ENCODE data around the gene TCF12. TPM values are rescaled to one million over a fixed set of nuclear protein-coding genes. Genes with fewer than 3 reads are reported as not detected.
"Not testable (repeated sequence)": the region's sequence is repeated elsewhere in the genome, so short reads cannot be mapped to it uniquely, and the experiment has no call there.

The TCF12 gene
- total RNA-seq, 1 experiment from 2014 or later, result 102 TPM

- ChIA-PET CTCF (no interaction called here), POLR2A (interaction anchor here (0.6 kb wide), 1 partner anchor 32 kb away, joined by 3 read pairs; no protein-coding TSS in a partner anchor)
- ATAC-seq (no peak), DNase-seq (ENCODE audit: low read depth, low spot score) (no peak)
- Histone ChIP-seq H3K9me3 (ENCODE audit: control insufficient read depth, insufficient read depth, low read depth, low read length) (no peaks in the 10 kb centered on the region), H3K4me1 (ENCODE audit: control insufficient read depth, insufficient read depth, low read length) (peaks cover 3% of the 10 kb centered on the region; the same call in 1 of the 2 replicates), H3K27me3 (ENCODE audit: control insufficient read depth, insufficient read depth, low read length) (no peaks in the 10 kb centered on the region), H3K36me3 (ENCODE audit: control insufficient read depth, insufficient read depth, low read length) (no peaks in the 10 kb centered on the region), H3K27ac (ENCODE audit: low read length) (no peak overlapping the region), H3K4me3 (ENCODE audit: low read depth in 2 of 2, low read length in 2 of 2) (no peak overlapping the region)
- TF ChIP-seq, protein P1, sequence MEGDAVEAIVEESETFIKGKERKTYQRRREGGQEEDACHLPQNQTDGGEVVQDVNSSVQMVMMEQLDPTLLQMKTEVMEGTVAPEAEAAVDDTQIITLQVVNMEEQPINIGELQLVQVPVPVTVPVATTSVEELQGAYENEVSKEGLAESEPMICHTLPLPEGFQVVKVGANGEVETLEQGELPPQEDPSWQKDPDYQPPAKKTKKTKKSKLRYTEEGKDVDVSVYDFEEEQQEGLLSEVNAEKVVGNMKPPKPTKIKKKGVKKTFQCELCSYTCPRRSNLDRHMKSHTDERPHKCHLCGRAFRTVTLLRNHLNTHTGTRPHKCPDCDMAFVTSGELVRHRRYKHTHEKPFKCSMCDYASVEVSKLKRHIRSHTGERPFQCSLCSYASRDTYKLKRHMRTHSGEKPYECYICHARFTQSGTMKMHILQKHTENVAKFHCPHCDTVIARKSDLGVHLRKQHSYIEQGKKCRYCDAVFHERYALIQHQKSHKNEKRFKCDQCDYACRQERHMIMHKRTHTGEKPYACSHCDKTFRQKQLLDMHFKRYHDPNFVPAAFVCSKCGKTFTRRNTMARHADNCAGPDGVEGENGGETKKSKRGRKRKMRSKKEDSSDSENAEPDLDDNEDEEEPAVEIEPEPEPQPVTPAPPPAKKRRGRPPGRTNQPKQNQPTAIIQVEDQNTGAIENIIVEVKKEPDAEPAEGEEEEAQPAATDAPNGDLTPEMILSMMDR (IDR thresholded peaks at IDR 0.05), result no peak
- no peak for TF ChIP-seq SIN3A (IDR thresholded peaks at IDR 0.05; ENCODE audit: borderline replicate concordance, insufficient read depth, low read depth, low read length)
- TF ChIP-seq, protein P2, sequence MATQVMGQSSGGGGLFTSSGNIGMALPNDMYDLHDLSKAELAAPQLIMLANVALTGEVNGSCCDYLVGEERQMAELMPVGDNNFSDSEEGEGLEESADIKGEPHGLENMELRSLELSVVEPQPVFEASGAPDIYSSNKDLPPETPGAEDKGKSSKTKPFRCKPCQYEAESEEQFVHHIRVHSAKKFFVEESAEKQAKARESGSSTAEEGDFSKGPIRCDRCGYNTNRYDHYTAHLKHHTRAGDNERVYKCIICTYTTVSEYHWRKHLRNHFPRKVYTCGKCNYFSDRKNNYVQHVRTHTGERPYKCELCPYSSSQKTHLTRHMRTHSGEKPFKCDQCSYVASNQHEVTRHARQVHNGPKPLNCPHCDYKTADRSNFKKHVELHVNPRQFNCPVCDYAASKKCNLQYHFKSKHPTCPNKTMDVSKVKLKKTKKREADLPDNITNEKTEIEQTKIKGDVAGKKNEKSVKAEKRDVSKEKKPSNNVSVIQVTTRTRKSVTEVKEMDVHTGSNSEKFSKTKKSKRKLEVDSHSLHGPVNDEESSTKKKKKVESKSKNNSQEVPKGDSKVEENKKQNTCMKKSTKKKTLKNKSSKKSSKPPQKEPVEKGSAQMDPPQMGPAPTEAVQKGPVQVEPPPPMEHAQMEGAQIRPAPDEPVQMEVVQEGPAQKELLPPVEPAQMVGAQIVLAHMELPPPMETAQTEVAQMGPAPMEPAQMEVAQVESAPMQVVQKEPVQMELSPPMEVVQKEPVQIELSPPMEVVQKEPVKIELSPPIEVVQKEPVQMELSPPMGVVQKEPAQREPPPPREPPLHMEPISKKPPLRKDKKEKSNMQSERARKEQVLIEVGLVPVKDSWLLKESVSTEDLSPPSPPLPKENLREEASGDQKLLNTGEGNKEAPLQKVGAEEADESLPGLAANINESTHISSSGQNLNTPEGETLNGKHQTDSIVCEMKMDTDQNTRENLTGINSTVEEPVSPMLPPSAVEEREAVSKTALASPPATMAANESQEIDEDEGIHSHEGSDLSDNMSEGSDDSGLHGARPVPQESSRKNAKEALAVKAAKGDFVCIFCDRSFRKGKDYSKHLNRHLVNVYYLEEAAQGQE (IDR thresholded peaks at IDR 0.05; ENCODE audit: insufficient read depth in 1 of 2, low read depth in 2 of 2, low read length in 1 of 2), result no peak
- TF ChIP-seq POLR2AphosphoS5 (IDR thresholded peaks at IDR 0.05; ENCODE audit: low read depth, low read length), result no peak
- no peak for TF ChIP-seq TCF7L2 (IDR thresholded peaks at IDR 0.05; ENCODE audit: low read depth, low read length)
- in situ Hi-C loops (cut with HindIII; ENCODE audit: low pct_unique_long_range_greater_than_20kb, low sequenced_read_pairs), result no loop called here
- no TSS peak for BruUV-seq (replicated peaks)
- intact Hi-C loops (cut with micrococcal nuclease; ENCODE audit: unreplicated experiment), result no loop called here
These were observed 86.8 kb downstream of the TCF12 start for GRCh38 chr15:57005244-57005643.

DNA sequence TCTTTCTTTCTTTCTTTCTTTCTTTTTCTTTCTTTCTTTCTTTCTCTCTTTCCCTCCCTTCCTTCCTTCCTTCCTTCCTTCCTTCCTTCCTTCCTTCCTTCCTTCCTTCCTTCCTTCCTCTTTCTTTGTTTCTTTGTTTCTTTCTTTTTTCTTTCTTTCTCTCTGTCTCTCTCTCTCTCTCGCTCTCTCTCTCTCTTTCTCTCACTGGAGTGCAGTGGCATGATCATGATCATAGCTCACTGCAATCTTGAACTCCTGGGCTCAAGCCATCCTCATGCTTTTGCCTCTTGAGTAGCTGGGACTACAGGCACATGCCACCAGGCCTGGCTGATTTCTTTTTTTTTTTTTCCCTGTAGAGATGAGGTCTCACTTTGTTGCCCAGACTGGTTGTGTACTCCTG, 89.4 kb downstream of the TCF12 start:
- CTCF ChIA-PET; H3K36me3 ChIP-seq (ENCODE audit: control insufficient read depth, insufficient read depth, low read length); in situ Hi-C loops (cut with HindIII; ENCODE audit: low pct_unique_long_range_greater_than_20kb, low sequenced_read_pairs); BruUV-seq (replicated peaks); H3K4me3 ChIP-seq (ENCODE audit: low read depth in 2 of 2, low read length in 2 of 2); intact Hi-C loops (cut with micrococcal nuclease; ENCODE audit: unreplicated experiment); POLR2A ChIA-PET; DNase-seq (ENCODE audit: low read depth, low spot score); H3K27me3 ChIP-seq (ENCODE audit: control insufficient read depth, insufficient read depth, low read length); ATAC-seq; H3K27ac ChIP-seq (ENCODE audit: low read length); H3K9me3 ChIP-seq (ENCODE audit: control insufficient read depth, insufficient read depth, low read depth, low read length): not testable (repeated sequence)
- H3K4me1 ChIP-seq (ENCODE audit: control insufficient read depth, insufficient read depth, low read length), result peaks cover 10% of the 10 kb centered on the region

DNA sequence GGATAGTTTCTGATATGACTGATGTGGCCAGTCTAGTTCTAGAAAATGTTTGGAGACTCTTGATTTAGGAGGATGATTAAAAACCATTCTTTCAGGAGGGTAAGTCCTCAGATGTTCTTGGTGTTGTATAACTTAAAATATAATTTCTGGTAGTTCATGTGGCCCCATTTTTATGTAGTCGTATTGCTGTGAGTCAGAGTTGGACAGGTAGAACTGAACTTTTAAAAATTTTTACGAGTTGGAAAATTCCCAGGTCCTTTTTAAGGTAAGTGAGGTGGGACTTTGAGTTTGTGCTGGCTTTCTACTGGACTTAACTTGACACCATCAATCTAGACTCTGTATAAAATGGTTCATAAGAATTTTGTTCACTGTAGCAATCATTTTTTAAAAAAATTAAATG, 92.3 kb downstream of the TCF12 start:
- no peak for ATAC-seq
- no TSS peak for BruUV-seq (replicated peaks)
- POLR2A ChIA-PET, result no interaction called here
- TF ChIP-seq, protein P1 (IDR thresholded peaks at IDR 0.05), result no peak
- TF ChIP-seq POLR2AphosphoS5 (IDR thresholded peaks at IDR 0.05; ENCODE audit: low read depth, low read length) (no peak), TCF7L2 (IDR thresholded peaks at IDR 0.05; ENCODE audit: low read depth, low read length) (no peak), SIN3A (IDR thresholded peaks at IDR 0.05; ENCODE audit: borderline replicate concordance, insufficient read depth, low read depth, low read length) (no peak)
- TF ChIP-seq, protein P2 (IDR thresholded peaks at IDR 0.05; ENCODE audit: insufficient read depth in 1 of 2, low read depth in 2 of 2, low read length in 1 of 2), result no peak
- no peak for DNase-seq (ENCODE audit: low read depth, low spot score)
- CTCF ChIA-PET, result no interaction called here
- Histone ChIP-seq H3K27ac (ENCODE audit: low read length) (no peak overlapping the region), H3K4me3 (ENCODE audit: low read depth in 2 of 2, low read length in 2 of 2) (no peak overlapping the region), H3K4me1 (ENCODE audit: control insufficient read depth, insufficient read depth, low read length) (peaks cover 13% of the 10 kb centered on the region), H3K9me3 (ENCODE audit: control insufficient read depth, insufficient read depth, low read depth, low read length) (no peaks in the 10 kb centered on the region), H3K36me3 (ENCODE audit: control insufficient read depth, insufficient read depth, low read length) (no peaks in the 10 kb centered on the region), H3K27me3 (ENCODE audit: control insufficient read depth, insufficient read depth, low read length) (no peaks in the 10 kb centered on the region)
- intact Hi-C loops (cut with micrococcal nuclease; ENCODE audit: unreplicated experiment), result no loop called here
- in situ Hi-C loops (cut with HindIII; ENCODE audit: low pct_unique_long_range_greater_than_20kb, low sequenced_read_pairs), result no loop called here
